Measurements from ENCODE around the gene LRRC1. TPM values are rescaled to one million over a fixed set of nuclear protein-coding genes. Genes with fewer than 3 reads are reported as not detected.

Gene LRRC1
- total and polyA plus RNA-seq, 4 donors = 0.36 to 6.4 (median 0.94) TPM

GRCh38 chr6:53945765-53946407 lies 151.1 kb downstream of the LRRC1 start:
- H3K4me3 ChIP-seq (ENCODE audit: low read depth in 1 of 3, low read length in 3 of 3) = no peak overlapping the region
- WGBS = 87% methylated on average over 4 of the region's 4 CpGs
- peaks cover 0 to 3% (median 0%) of the 10 kb centered on the region in 4 donors for H3K9me3 ChIP-seq (ENCODE audit: control insufficient read depth in 4 of 4, low read length in 3 of 4)
- no peak overlapping the region for H3K9ac ChIP-seq (ENCODE audit: low read depth in 1 of 2, low read length in 2 of 2)
- peaks cover 0 to 3% (median 0%) of the 10 kb centered on the region in 4 donors for H3K27me3 ChIP-seq (ENCODE audit: control insufficient read depth in 4 of 4, insufficient read depth in 4 of 4, low read length in 3 of 4)
- DNase-seq (ENCODE audit: low spot score) = no peak
- no peaks in the 10 kb centered on the region for H3K4me1 ChIP-seq (ENCODE audit: control insufficient read depth in 4 of 4, insufficient read depth in 4 of 4, low read length in 3 of 4)
- no peak overlapping the region for H3K27ac ChIP-seq (ENCODE audit: low read depth in 1 of 2, low read length in 2 of 2)
- H3K36me3 ChIP-seq (ENCODE audit: control insufficient read depth in 4 of 4, insufficient read depth in 3 of 4, low read depth in 1 of 4, low read length in 3 of 4) = no peaks in the 10 kb centered on the region
- no peak for TF ChIP-seq FOXA1 (IDR thresholded peaks at IDR 0.05)
- no peak for TF ChIP-seq EGR1 (IDR thresholded peaks at IDR 0.05; ENCODE audit: low read depth in 2 of 2)
- no peak for TF ChIP-seq TAF1 (conservative IDR thresholded peaks at IDR 0.05)
- no peak for TF ChIP-seq YY1 (IDR thresholded peaks at IDR 0.05)
- no peak for TF ChIP-seq ATF3 (IDR thresholded peaks at IDR 0.05)

GRCh38 chr6:53947780-53948179 lies 153.0 kb downstream of the LRRC1 start:
- Histone ChIP-seq H3K4me3 (ENCODE audit: low read depth in 1 of 3, low read length in 3 of 3) (no peak overlapping the region), H3K27ac (ENCODE audit: low read depth in 1 of 2, low read length in 2 of 2) (no peak overlapping the region), H3K9ac (ENCODE audit: low read depth in 1 of 2, low read length in 2 of 2) (no peak overlapping the region), H3K27me3 (ENCODE audit: control insufficient read depth in 4 of 4, insufficient read depth in 4 of 4, low read length in 3 of 4) (no peaks in the 10 kb centered on the region), H3K4me1 (ENCODE audit: control insufficient read depth in 4 of 4, insufficient read depth in 4 of 4, low read length in 3 of 4) (no peaks in the 10 kb centered on the region), H3K36me3 (ENCODE audit: control insufficient read depth in 4 of 4, insufficient read depth in 3 of 4, low read depth in 1 of 4, low read length in 3 of 4) (no peaks in the 10 kb centered on the region), H3K9me3 (ENCODE audit: control insufficient read depth in 4 of 4, low read length in 3 of 4) (peaks cover 0 to 9% (median under 1%) of the 10 kb centered on the region in 4 donors)
- TF ChIP-seq HNF4A (conservative IDR thresholded peaks at IDR 0.05) (no peak), CTCF (IDR thresholded peaks at IDR 0.05; ENCODE audit: low read depth, low read length, missing input control) (no peak), YY1 (IDR thresholded peaks at IDR 0.05) (no peak), ATF3 (IDR thresholded peaks at IDR 0.05) (no peak), EGR1 (IDR thresholded peaks at IDR 0.05; ENCODE audit: low read depth in 2 of 2) (no peak), RXRA (IDR thresholded peaks at IDR 0.05) (no peak), NR2F2 (IDR thresholded peaks at IDR 0.05) (no peak), SP1 (IDR thresholded peaks at IDR 0.05) (no peak), GABPA (IDR thresholded peaks at IDR 0.05 in 1 of 2, conservative IDR thresholded peaks at IDR 0.05 in 1 of 2) (no peak), FOXA2 (IDR thresholded peaks at IDR 0.05) (no peak), RAD21 (IDR thresholded peaks at IDR 0.05) (no peak), HNF4G (IDR thresholded peaks at IDR 0.05) (no peak), FOXA1 (IDR thresholded peaks at IDR 0.05) (no peak), TAF1 (conservative IDR thresholded peaks at IDR 0.05) (no peak), JUND (IDR thresholded peaks at IDR 0.05) (no peak), MAX (IDR thresholded peaks at IDR 0.05) (no peak), REST (IDR thresholded peaks at IDR 0.05) (no peak)
- TF ChIP-seq, protein P1, sequence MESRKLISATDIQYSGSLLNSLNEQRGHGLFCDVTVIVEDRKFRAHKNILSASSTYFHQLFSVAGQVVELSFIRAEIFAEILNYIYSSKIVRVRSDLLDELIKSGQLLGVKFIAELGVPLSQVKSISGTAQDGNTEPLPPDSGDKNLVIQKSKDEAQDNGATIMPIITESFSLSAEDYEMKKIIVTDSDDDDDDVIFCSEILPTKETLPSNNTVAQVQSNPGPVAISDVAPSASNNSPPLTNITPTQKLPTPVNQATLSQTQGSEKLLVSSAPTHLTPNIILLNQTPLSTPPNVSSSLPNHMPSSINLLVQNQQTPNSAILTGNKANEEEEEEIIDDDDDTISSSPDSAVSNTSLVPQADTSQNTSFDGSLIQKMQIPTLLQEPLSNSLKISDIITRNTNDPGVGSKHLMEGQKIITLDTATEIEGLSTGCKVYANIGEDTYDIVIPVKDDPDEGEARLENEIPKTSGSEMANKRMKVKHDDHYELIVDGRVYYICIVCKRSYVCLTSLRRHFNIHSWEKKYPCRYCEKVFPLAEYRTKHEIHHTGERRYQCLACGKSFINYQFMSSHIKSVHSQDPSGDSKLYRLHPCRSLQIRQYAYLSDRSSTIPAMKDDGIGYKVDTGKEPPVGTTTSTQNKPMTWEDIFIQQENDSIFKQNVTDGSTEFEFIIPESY (IDR thresholded peaks at IDR 0.05) = no peak
- no peak for DNase-seq (ENCODE audit: low spot score)
- 91% methylated on average over 1 of the region's 1 CpG for WGBS

Data from liver (tissue), 9 donors.